Endothelial cell of coronary artery (primary cell): ENCODE measurements around the gene CEP95. TPM values are rescaled to one million over a fixed set of nuclear protein-coding genes. Genes with fewer than 3 reads are reported as not detected.

Source experiments
- total RNA-seq: library from RNA; depleted of rRNA; stranded (reverse); fragments of >200 nt; gene quantifications from 2 replicates; pipeline ENCODE4 v1.2.3, GENCODE V29; 2014

Gene CEP95
- 18.3 and 21.6 TPM in 2 replicates for total RNA-seq

GRCh38 chr17:64506576-64507412 is at the start of gene CEP95:
Gene CEP95 (plus strand): TSS chr17:64506977. CDS start chr17:64507098, 121 bp downstream.

GRCh38 chr17:64496786-64497564 is 9.8 kb upstream of the CEP95 start, which contains the start of gene POLG2:
Gene POLG2 (minus strand): TSS chr17:64497054. CDS start chr17:64496968, 86 bp downstream.

GRCh38 chr17:64506201-64506575 is 589 bp upstream of the CEP95 start, which contains the start of gene DDX5:
Gene DDX5 (minus strand): TSS chr17:64506289. CDS start chr17:64506119, 170 bp downstream.

Other genes starting within 250 kb of the CEP95 start
- 17.8 and 23.7 TPM in 2 replicates for gene TEX2, start 243.7 kb upstream of the CEP95 start, total RNA-seq
- 531 and 585 TPM in 2 replicates for gene PECAM1, start 116.1 kb upstream of the CEP95 start, total RNA-seq
- gene MILR1, start 57.9 kb upstream of the CEP95 start, total RNA-seq: 2.7 and 6.9 TPM in 2 replicates
- 7.2 and 12.2 TPM in 2 replicates for gene POLG2, start 9.9 kb upstream of the CEP95 start, total RNA-seq
- gene DDX5, start 688 bp upstream of the CEP95 start, total RNA-seq: 430 and 665 TPM in 2 replicates
- gene SMURF2, start 155.3 kb downstream of the CEP95 start, total RNA-seq: 181 and 255 TPM in 2 replicates